HEK293 (cell line): ENCODE measurements around the gene NIT2.

Experiments used
- CTCF ChIA-PET: fragments of 350-600 bp; formaldehyde crosslinking; extraction: SDS; loops from one replicate; lab custom pipeline; 2021; ENCODE audit warnings: antibody characterized with exemption; lab: Yijun Ruan, JAX
- POLR2A ChIA-PET: fragments of 300-600 bp; formaldehyde crosslinking; extraction: SDS; loops from one replicate; lab custom pipeline; 2020; ENCODE audit warnings: antibody characterized with exemption, inconsistent platforms; lab: Yijun Ruan, JAX
- H3K27ac ChIP-seq: fragments of 200-500 bp; sonication (Bioruptor generic); 2 replicates; pipeline ENCODE4 v1.5.1; 2014; ENCODE audit warnings: low read depth, low read length, control low read depth, inconsistent platforms; ENCODE audit errors: extremely low read depth
- H3K36me3 ChIP-seq, 2 experiments: fragments of 200-500 bp in 1 of 2; sonication (Bioruptor generic) in 1 of 2; 1 replicate in 1 of 2; 2 replicates in 1 of 2; pipeline ENCODE4 v1.5.1; 2014 to 2017; ENCODE audit warnings: inconsistent platforms in 2 of 2, low read length in 2 of 2; ENCODE audit not compliant: control insufficient read depth in 2 of 2, insufficient read depth in 1 of 2
- H3K4me1 ChIP-seq: fragments of 200-500 bp; sonication (Bioruptor generic); 2 replicates; pipeline ENCODE4 v1.5.1; 2014; ENCODE audit warnings: mild to moderate bottlenecking, low read length, inconsistent platforms; ENCODE audit not compliant: control insufficient read depth, insufficient read depth
- H3K4me3 ChIP-seq: 2 replicates; pipeline ENCODE4 v1.5.1; 2011; ENCODE audit warnings: low read depth, mild to moderate bottlenecking, control low read depth, low read length, moderate library complexity
- H3K9me3 ChIP-seq: fragments of 200-500 bp; sonication (Bioruptor generic); 2 replicates; pipeline ENCODE4 v1.5.1; 2014; ENCODE audit warnings: low read depth, low read length, inconsistent platforms; ENCODE audit not compliant: control insufficient read depth, insufficient read depth
- BCL11B ChIP-seq: fragments of 450-650 bp; formaldehyde crosslinking; IDR thresholded peaks from 2 replicates; pipeline ENCODE4 v1.5.1; 2016; ENCODE audit warnings: low read depth, missing biosample characterization, missing genetic modification characterization
- FEZF1 ChIP-seq: fragments of 450-650 bp; formaldehyde crosslinking; IDR thresholded peaks from 2 replicates; pipeline ENCODE4 v1.5.1; 2016; ENCODE audit warnings: missing biosample characterization, missing genetic modification characterization
- GLIS2 ChIP-seq: fragments of 450-650 bp; formaldehyde crosslinking; IDR thresholded peaks from 2 replicates; pipeline ENCODE4 v1.5.1; 2016; ENCODE audit warnings: missing biosample characterization, missing genetic modification characterization
- KLF16 ChIP-seq: fragments of 450-650 bp; formaldehyde crosslinking; IDR thresholded peaks from 2 replicates; pipeline ENCODE4 v1.5.1; 2017; ENCODE audit warnings: missing biosample characterization, missing genetic modification characterization
- MYNN ChIP-seq: fragments of 450-650 bp; formaldehyde crosslinking; IDR thresholded peaks from 2 replicates; pipeline ENCODE4 v1.5.1; 2016; ENCODE audit warnings: missing biosample characterization, missing genetic modification characterization, borderline replicate concordance
- MZF1 ChIP-seq: fragments of 450-650 bp; formaldehyde crosslinking; IDR thresholded peaks from 2 replicates; pipeline ENCODE4 v1.5.1; 2017; ENCODE audit warnings: missing biosample characterization, missing genetic modification characterization, borderline replicate concordance
- PRDM1 ChIP-seq: fragments of 450-650 bp; formaldehyde crosslinking; IDR thresholded peaks from 2 replicates; pipeline ENCODE4; 2016; ENCODE audit warnings: missing biosample characterization, missing genetic modification characterization
- YY1 ChIP-seq: fragments of 450-650 bp; formaldehyde crosslinking; IDR thresholded peaks from 2 replicates; pipeline ENCODE4 v1.5.1; 2018; ENCODE audit warnings: missing biosample characterization, missing genetic modification characterization
- ZBTB48 ChIP-seq: fragments of 450-650 bp; formaldehyde crosslinking; IDR thresholded peaks from 2 replicates; pipeline ENCODE4 v1.5.1; 2016; ENCODE audit warnings: missing biosample characterization, missing genetic modification characterization
- ZNF112 ChIP-seq: fragments of 450-650 bp; formaldehyde crosslinking; IDR thresholded peaks from 2 replicates; pipeline ENCODE4 v1.5.0; 2017; ENCODE audit warnings: missing biosample characterization, missing genetic modification characterization
- ZNF121 ChIP-seq: fragments of 450-650 bp; formaldehyde crosslinking; IDR thresholded peaks from 2 replicates; pipeline ENCODE4 v1.5.1; 2016; ENCODE audit warnings: missing biosample characterization, missing genetic modification characterization
- ZNF19 ChIP-seq: fragments of 450-650 bp; formaldehyde crosslinking; IDR thresholded peaks from 2 replicates; pipeline ENCODE4; 2016; ENCODE audit warnings: missing biosample characterization, missing genetic modification characterization, low read depth
- ZNF302 ChIP-seq: fragments of 450-650 bp; formaldehyde crosslinking; IDR thresholded peaks from 2 replicates; pipeline ENCODE4 v1.5.1; 2016; ENCODE audit warnings: missing biosample characterization, missing genetic modification characterization, low read depth
- ZNF311 ChIP-seq: fragments of 450-650 bp; formaldehyde crosslinking; IDR thresholded peaks from 2 replicates; pipeline ENCODE4 v1.5.1; 2017; ENCODE audit warnings: missing biosample characterization, missing genetic modification characterization, borderline replicate concordance
- ZNF324 ChIP-seq: fragments of 450-650 bp; formaldehyde crosslinking; IDR thresholded peaks from 2 replicates; pipeline ENCODE4 v1.5.1; 2016; ENCODE audit warnings: missing biosample characterization, missing genetic modification characterization
- ZNF391 ChIP-seq: fragments of 450-650 bp; formaldehyde crosslinking; IDR thresholded peaks from 2 replicates; pipeline ENCODE4 v1.5.1; 2016; ENCODE audit warnings: low read depth, missing biosample characterization, missing genetic modification characterization, borderline replicate concordance
- ZNF404 ChIP-seq: fragments of 450-650 bp; formaldehyde crosslinking; IDR thresholded peaks from 2 replicates; pipeline ENCODE4 v1.5.1; 2017; ENCODE audit warnings: missing biosample characterization, missing genetic modification characterization
- ZNF521 ChIP-seq: fragments of 450-650 bp; formaldehyde crosslinking; IDR thresholded peaks from 2 replicates; pipeline ENCODE4 v1.5.1; 2017; ENCODE audit warnings: missing biosample characterization, mild to moderate bottlenecking, missing genetic modification characterization
- ZNF596 ChIP-seq: fragments of 450-650 bp; IDR thresholded peaks from 2 replicates; pipeline ENCODE4 v1.5.0; 2018; ENCODE audit warnings: missing biosample characterization, mild to moderate bottlenecking, missing genetic modification characterization, moderate library complexity
- ZNF623 ChIP-seq: fragments of 450-650 bp; formaldehyde crosslinking; IDR thresholded peaks from 2 replicates; pipeline ENCODE4 v1.5.1; 2016; ENCODE audit warnings: missing biosample characterization, missing genetic modification characterization
- ZNF768 ChIP-seq: fragments of 450-650 bp; formaldehyde crosslinking; IDR thresholded peaks from 2 replicates; pipeline ENCODE4 v1.5.1; 2018; ENCODE audit warnings: missing biosample characterization, mild to moderate bottlenecking, missing genetic modification characterization
- ZNF791 ChIP-seq: fragments of 450-650 bp; formaldehyde crosslinking; IDR thresholded peaks from 2 replicates; pipeline ENCODE4 v1.5.1; 2016; ENCODE audit warnings: missing biosample characterization, missing genetic modification characterization
- TF ChIP-seq, protein P1 (sequence below): fragments of 450-650 bp; IDR thresholded peaks from 2 replicates; pipeline ENCODE4 v1.5.1; 2018; ENCODE audit warnings: missing biosample characterization, mild to moderate bottlenecking, missing genetic modification characterization
- TF ChIP-seq, protein P2 (sequence below): fragments of 450-650 bp; formaldehyde crosslinking; IDR thresholded peaks from 2 replicates; pipeline ENCODE4 v1.5.1; 2016; ENCODE audit warnings: missing biosample characterization, missing genetic modification characterization
- TF ChIP-seq, protein P3 (sequence below): fragments of 450-650 bp; formaldehyde crosslinking; IDR thresholded peaks from 2 replicates; pipeline ENCODE4 v1.5.1; 2016; ENCODE audit warnings: missing biosample characterization, missing genetic modification characterization

The NIT2 gene

DNA sequence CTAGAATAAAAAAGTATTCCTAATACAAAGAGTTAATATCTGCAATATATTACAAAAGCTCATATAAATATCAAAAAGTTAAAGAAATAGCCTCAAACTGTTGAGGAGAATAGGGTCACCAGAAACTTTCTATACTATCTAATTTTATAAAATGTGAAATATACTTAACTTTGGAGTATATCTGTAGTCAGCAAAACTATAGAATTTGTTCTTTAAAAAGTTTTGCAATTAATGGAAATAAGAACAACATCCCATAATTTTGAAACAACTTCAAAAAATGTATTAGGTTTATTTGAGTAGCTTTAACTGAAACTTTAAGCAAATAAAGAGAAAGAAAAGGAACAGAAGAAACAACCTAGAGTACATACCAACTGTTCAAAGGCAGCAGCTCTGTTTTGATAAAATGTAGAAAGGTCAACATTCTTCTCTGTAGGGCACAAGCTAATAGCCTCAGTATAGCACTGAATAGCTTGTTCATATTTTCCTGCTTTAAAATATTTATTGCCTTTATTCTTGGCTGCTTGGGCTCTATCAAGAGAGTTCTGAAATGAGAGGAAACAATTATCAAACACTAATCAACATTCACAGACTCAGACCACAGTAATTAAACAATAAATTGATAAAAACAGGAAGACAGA, 52.0 kb downstream of the NIT2 start (continued):
- TF ChIP-seq ZNF121 (tag by site-specific recombination) = no peak
- TF ChIP-seq YY1 = no peak
- no peak for TF ChIP-seq ZBTB48 (tag by site-specific recombination)
- TF ChIP-seq, protein P1, sequence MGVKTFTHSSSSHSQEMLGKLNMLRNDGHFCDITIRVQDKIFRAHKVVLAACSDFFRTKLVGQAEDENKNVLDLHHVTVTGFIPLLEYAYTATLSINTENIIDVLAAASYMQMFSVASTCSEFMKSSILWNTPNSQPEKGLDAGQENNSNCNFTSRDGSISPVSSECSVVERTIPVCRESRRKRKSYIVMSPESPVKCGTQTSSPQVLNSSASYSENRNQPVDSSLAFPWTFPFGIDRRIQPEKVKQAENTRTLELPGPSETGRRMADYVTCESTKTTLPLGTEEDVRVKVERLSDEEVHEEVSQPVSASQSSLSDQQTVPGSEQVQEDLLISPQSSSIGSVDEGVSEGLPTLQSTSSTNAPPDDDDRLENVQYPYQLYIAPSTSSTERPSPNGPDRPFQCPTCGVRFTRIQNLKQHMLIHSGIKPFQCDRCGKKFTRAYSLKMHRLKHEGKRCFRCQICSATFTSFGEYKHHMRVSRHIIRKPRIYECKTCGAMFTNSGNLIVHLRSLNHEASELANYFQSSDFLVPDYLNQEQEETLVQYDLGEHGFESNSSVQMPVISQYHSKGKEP = no peak

DNA sequence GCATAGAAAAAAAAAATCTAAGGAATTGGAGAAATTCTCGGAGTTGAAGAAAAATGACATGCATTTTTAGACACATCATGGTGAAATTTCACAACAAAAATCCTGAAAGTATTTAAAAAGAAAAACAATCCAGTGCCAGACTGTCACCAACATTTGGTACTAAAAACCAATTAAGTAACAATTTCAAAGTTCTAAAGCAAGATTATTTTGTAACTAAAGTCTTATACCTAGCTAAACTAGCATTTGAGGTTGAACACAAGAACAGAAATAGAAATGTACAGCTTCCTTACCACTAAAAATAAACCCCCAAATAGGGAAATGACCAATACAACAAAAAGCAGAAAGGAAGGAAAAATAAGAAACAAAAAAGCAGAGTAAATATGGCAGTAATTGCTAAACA, 54.5 kb downstream of the NIT2 start:
- Histone ChIP-seq H3K36me3 (peaks cover 0 to 31% of the 10 kb centered on the region in 2 experiments; a peak in 2 of 3 replicates), H3K4me1 (no peaks in the 10 kb centered on the region), H3K9me3 (no peaks in the 10 kb centered on the region), H3K27ac (no peak overlapping the region), H3K4me3 (no peak overlapping the region)
- CTCF ChIA-PET = no interaction called here
- TF ChIP-seq ZNF302 (tag by site-specific recombination) (no peak), ZNF768 (tag by site-specific recombination) (no peak), ZNF404 (tag by site-specific recombination) (no peak), ZNF324 (tag by site-specific recombination) (no peak)
- TF ChIP-seq, protein P2, sequence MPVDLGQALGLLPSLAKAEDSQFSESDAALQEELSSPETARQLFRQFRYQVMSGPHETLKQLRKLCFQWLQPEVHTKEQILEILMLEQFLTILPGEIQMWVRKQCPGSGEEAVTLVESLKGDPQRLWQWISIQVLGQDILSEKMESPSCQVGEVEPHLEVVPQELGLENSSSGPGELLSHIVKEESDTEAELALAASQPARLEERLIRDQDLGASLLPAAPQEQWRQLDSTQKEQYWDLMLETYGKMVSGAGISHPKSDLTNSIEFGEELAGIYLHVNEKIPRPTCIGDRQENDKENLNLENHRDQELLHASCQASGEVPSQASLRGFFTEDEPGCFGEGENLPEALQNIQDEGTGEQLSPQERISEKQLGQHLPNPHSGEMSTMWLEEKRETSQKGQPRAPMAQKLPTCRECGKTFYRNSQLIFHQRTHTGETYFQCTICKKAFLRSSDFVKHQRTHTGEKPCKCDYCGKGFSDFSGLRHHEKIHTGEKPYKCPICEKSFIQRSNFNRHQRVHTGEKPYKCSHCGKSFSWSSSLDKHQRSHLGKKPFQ (tag by site-specific recombination) = no peak
- POLR2A ChIA-PET = no interaction called here

DNA sequence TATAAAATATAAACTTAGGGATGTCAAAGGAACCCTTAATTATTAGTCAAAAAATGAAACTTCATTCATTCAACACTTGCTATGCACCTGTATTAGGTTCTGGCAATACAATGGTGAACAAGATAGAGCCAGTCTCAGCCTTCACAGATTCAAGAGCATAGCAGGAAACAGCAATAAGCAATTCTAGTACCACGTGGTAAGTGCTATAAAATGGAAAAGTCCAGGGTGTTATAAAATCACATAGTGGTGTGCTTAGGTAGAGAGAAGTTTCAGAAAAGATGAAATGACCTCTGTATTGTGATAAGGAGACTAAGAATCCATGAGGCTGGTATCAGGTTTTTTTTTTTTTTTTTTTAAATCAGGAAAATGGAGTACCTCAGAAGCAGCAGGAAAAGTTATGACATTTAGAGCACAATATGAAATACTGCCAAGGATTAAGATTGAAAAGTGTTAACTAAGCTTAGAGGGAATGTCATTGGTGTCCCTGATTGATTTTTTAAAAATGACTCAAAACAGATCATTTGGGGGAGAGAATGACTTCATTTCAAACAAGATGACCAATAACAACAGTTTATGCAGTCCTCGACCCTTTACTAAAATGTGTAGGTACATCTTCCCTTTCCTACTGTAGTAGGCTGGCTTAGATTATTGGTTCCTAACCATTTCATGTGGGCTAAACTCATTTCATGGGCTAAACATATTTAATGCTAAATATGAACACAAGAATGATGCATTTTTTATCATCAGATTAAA, 61.3 kb downstream of the NIT2 start:
- CTCF ChIA-PET = interaction anchor here (0.7 kb wide), 1 partner anchor 52 kb away, joined by 3 read pairs; no protein-coding TSS in a partner anchor
- POLR2A ChIA-PET = no interaction called here
- TF ChIP-seq ZNF623 (tag by site-specific recombination) (no peak), ZNF391 (tag by site-specific recombination) (no peak), ZNF596 (no peak), ZNF521 (tag by site-specific recombination) (no peak), ZNF311 (tag by site-specific recombination) (no peak), GLIS2 (tag by site-specific recombination) (no peak), KLF16 (no peak)

DNA sequence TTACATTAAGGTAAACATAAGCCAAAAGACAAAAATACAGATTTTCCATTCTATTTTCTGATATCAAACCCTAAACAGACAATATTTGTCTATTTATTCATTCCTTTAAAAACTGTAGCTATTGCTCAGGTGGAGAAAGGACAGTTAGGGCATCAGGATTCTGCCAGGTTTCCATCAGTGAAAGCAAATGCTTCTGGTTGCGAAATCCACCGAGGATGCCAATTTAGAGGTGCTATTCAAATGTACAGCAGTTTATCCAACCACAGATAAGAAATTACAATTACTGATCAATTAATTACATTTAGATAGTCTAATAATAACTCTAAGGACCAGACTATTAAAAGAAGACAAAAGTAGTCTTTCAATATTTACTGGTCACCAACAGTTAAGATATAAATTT, 62.4 kb downstream of the NIT2 start:
- H3K4me1 ChIP-seq = no peaks in the 10 kb centered on the region
- CTCF ChIA-PET = no interaction called here
- TF ChIP-seq BCL11B (no peak), ZNF19 (tag by site-specific recombination) (no peak), MYNN (tag by site-specific recombination) (no peak), PRDM1 (tag by site-specific recombination) (no peak), ZNF791 (no peak), MZF1 (no peak), FEZF1 (tag by site-specific recombination) (no peak), ZNF112 (tag by site-specific recombination) (no peak)
- TF ChIP-seq, protein P3, sequence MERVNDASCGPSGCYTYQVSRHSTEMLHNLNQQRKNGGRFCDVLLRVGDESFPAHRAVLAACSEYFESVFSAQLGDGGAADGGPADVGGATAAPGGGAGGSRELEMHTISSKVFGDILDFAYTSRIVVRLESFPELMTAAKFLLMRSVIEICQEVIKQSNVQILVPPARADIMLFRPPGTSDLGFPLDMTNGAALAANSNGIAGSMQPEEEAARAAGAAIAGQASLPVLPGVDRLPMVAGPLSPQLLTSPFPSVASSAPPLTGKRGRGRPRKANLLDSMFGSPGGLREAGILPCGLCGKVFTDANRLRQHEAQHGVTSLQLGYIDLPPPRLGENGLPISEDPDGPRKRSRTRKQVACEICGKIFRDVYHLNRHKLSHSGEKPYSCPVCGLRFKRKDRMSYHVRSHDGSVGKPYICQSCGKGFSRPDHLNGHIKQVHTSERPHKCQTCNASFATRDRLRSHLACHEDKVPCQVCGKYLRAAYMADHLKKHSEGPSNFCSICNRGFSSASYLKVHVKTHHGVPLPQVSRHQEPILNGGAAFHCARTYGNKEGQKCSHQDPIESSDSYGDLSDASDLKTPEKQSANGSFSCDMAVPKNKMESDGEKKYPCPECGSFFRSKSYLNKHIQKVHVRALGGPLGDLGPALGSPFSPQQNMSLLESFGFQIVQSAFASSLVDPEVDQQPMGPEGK (tag by site-specific recombination) = no peak
- TF ChIP-seq, all 188 proteins: peak for 0
- H3K9me3 ChIP-seq = no peaks in the 10 kb centered on the region
- no peaks in the 10 kb centered on the region for H3K36me3 ChIP-seq
- no peak overlapping the region for H3K27ac ChIP-seq
- no peak overlapping the region for H3K4me3 ChIP-seq
- POLR2A ChIA-PET = no interaction called here

More for the DNA sequence above, 61.3 kb downstream of the NIT2 start:
- Histone ChIP-seq H3K4me1 (no peaks in the 10 kb centered on the region), H3K27ac (no peak overlapping the region), H3K36me3 (no peaks in the 10 kb centered on the region), H3K4me3 (no peak overlapping the region), H3K9me3 (no peaks in the 10 kb centered on the region)
